Measurements from ENCODE around the gene CLCNKA.

Gene CLCNKA

GRCh38 chr1:16070640-16071355 lies 49.0 kb downstream of the CLCNKA start:
- no peak for DNase-seq (ENCODE audit: extremely low read depth, insufficient read length)
- Histone ChIP-seq H3K4me3 (replicated peaks; ENCODE audit: low read depth, low read length) (no peak overlapping the region), H3K36me3 (ENCODE audit: control insufficient read depth, insufficient read depth, low read length) (no peaks in the 10 kb centered on the region), H3K27me3 (replicated peaks; ENCODE audit: control insufficient read depth, insufficient read depth, low read length) (peaks cover 2% of the 10 kb centered on the region)
- TF ChIP-seq, protein P1, sequence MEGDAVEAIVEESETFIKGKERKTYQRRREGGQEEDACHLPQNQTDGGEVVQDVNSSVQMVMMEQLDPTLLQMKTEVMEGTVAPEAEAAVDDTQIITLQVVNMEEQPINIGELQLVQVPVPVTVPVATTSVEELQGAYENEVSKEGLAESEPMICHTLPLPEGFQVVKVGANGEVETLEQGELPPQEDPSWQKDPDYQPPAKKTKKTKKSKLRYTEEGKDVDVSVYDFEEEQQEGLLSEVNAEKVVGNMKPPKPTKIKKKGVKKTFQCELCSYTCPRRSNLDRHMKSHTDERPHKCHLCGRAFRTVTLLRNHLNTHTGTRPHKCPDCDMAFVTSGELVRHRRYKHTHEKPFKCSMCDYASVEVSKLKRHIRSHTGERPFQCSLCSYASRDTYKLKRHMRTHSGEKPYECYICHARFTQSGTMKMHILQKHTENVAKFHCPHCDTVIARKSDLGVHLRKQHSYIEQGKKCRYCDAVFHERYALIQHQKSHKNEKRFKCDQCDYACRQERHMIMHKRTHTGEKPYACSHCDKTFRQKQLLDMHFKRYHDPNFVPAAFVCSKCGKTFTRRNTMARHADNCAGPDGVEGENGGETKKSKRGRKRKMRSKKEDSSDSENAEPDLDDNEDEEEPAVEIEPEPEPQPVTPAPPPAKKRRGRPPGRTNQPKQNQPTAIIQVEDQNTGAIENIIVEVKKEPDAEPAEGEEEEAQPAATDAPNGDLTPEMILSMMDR (IDR thresholded peaks at IDR 0.05; ENCODE audit: insufficient read depth, low read length, poor library complexity, severe bottlenecking), result no peak

GRCh38 chr1:16071614-16072013 lies 49.8 kb downstream of the CLCNKA start:
- no peak for DNase-seq (ENCODE audit: extremely low read depth, insufficient read length)
- TF ChIP-seq, protein P1 (IDR thresholded peaks at IDR 0.05; ENCODE audit: insufficient read depth, low read length, poor library complexity, severe bottlenecking), result no peak

DNA sequence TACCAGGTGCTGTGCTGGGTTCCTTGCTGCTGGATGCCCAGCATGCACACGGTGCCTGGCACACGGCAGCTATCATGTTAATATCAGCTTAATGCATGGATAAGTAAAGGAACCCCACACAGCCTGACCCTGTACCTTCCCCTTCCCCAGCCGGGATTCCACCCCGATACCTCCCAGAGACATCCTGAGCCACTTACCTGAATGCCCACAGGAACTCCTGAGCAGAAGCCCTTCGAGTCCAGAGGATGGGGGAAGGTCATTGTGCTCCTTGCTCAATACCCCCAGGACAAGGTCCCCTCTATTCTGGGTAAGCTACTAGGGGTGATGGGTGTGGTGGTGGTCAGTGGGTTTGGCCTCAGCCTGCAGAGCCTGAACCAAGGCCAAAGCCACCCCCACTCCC lies 50.3 kb downstream of the CLCNKA start:
- no peak for DNase-seq (ENCODE audit: extremely low read depth, insufficient read length)
- Histone ChIP-seq H3K36me3 (ENCODE audit: control insufficient read depth, insufficient read depth, low read length) (no peaks in the 10 kb centered on the region), H3K4me3 (replicated peaks; ENCODE audit: low read depth, low read length) (no peak overlapping the region), H3K27me3 (replicated peaks; ENCODE audit: control insufficient read depth, insufficient read depth, low read length) (peaks cover 2% of the 10 kb centered on the region)
- TF ChIP-seq, protein P1 (IDR thresholded peaks at IDR 0.05; ENCODE audit: insufficient read depth, low read length, poor library complexity, severe bottlenecking), result no peak

More at GRCh38 chr1:16071614-16072013, 49.8 kb downstream of the CLCNKA start:
- Histone ChIP-seq H3K4me3 (replicated peaks; ENCODE audit: low read depth, low read length) (no peak overlapping the region), H3K36me3 (ENCODE audit: control insufficient read depth, insufficient read depth, low read length) (no peaks in the 10 kb centered on the region), H3K27me3 (replicated peaks; ENCODE audit: control insufficient read depth, insufficient read depth, low read length) (peaks cover 2% of the 10 kb centered on the region)

GRCh38 chr1:16072616-16073484 lies 51.0 kb downstream of the CLCNKA start:
- Histone ChIP-seq H3K36me3 (ENCODE audit: control insufficient read depth, insufficient read depth, low read length) (no peaks in the 10 kb centered on the region), H3K27me3 (replicated peaks; ENCODE audit: control insufficient read depth, insufficient read depth, low read length) (no peaks in the 10 kb centered on the region; the same call in 1 of the 2 replicates), H3K4me3 (replicated peaks; ENCODE audit: low read depth, low read length) (0 out of 2 replicates have a peak overlapping the region, but pooled peaks have one; percentile 9)
- DNase-seq (ENCODE audit: extremely low read depth, insufficient read length), result no peak
- TF ChIP-seq, protein P1 (IDR thresholded peaks at IDR 0.05; ENCODE audit: insufficient read depth, low read length, poor library complexity, severe bottlenecking), result no peak

DNA sequence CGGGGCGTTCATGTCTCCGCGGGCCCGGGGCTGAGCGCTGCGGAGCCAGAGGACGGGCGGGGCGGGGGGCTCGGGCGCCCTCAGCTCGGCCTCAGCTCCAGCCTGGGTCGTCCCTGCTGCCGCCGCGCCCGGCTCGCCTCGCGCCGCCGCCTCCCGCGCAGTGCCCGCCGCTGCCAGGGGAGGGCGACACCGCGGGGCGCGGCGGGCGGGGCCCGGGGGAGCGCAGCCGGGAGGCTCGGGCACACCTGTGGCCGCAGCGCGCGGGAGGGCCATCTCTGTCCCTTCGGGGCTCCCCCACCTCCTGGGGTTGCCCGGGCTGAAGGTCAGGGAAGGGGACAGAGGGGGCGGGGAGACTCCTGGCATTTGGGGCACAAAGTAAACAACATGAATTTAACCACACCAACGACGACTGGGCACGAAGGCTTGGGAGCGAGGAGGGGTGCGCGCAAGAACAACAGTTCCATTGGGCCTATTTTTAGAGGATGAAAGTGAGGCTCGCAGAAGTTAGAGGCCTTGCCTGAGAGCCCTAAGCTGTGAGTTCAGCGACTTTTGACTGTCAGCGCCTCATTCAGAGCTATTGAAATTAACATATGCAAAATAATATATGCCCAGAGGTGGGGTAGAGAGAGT lies 51.8 kb downstream of the CLCNKA start, which contains the start of gene FAM131C:
FAM131C (minus strand) TSS at position 162 of the 630 bp plus-strand sequence. CDS start 209 bp downstream, outside the sequence.
- TF ChIP-seq, protein P1 (IDR thresholded peaks at IDR 0.05; ENCODE audit: insufficient read depth, low read length, poor library complexity, severe bottlenecking), result no peak
- peak within 1 kb of the TSS; percentile 28; the same call in 1 of the 2 replicates for H3K4me3 ChIP-seq (replicated peaks; ENCODE audit: low read depth, low read length)
- peak; percentile 48 for DNase-seq (ENCODE audit: extremely low read depth, insufficient read length)
- no peaks in the 10 kb centered on the region; the same call in 1 of the 2 replicates for H3K27me3 ChIP-seq (replicated peaks; ENCODE audit: control insufficient read depth, insufficient read depth, low read length)
- no peaks in the 10 kb centered on the region for H3K36me3 ChIP-seq (ENCODE audit: control insufficient read depth, insufficient read depth, low read length)

All from GM06990 (cell line).